Spinal cord (tissue), 10 donors: ENCODE measurements around the gene CD99. TPM values are rescaled to one million over a fixed set of nuclear protein-coding genes. Genes with fewer than 3 reads are reported as not detected.
"Not testable (repeated sequence)": the region's sequence is repeated elsewhere in the genome, so short reads cannot be mapped to it uniquely, and the experiment has no call there.

Source experiments
- DNase-seq, 6 donors: peaks; one replicate each; pipeline versions ENCODE4 v3.0.0 to v3.0.0-alpha.2; 2013 to 2015; ENCODE audit warnings: low spot score in 6 of 6, low read depth in 4 of 6
- H3K27ac ChIP-seq: one replicate; pipeline ENCODE4 v1.5.1; 2013; ENCODE audit warnings: low read depth, low read length, control low read depth
- H3K27me3 ChIP-seq: one replicate; pipeline ENCODE4 v1.6.1; 2013; ENCODE audit warnings: low read length; ENCODE audit not compliant: control insufficient read depth, insufficient read depth
- H3K36me3 ChIP-seq: one replicate; pipeline ENCODE4 v1.6.1; 2013; ENCODE audit warnings: low read length; ENCODE audit not compliant: control insufficient read depth, insufficient read depth
- H3K4me1 ChIP-seq: one replicate; pipeline ENCODE4 v1.6.1; 2013; ENCODE audit warnings: low read length; ENCODE audit not compliant: control insufficient read depth, insufficient read depth
- H3K4me3 ChIP-seq: one replicate; pipeline ENCODE4 v1.5.1; 2013; ENCODE audit warnings: low read depth, low read length, control low read depth
- H3K9me3 ChIP-seq: one replicate; pipeline ENCODE4 v1.6.1; 2013; ENCODE audit warnings: low read length; ENCODE audit not compliant: control insufficient read depth, insufficient read depth
- WGBS: methylation state at CpG from one replicate; pipeline ENCODE4 v1.1.5; 2013; ENCODE audit warnings: missing lambda C conversion rate; ENCODE audit not compliant: insufficient coverage; 5-methylcytosine and 5-hydroxymethylcytosine counted together
- polyA plus RNA-seq, 2 donors: library from polyadenylated mRNA; unstranded; fragments of 120-200 nt; gene quantifications; one replicate each; pipeline ENCODE4 v1.2.1, GENCODE V29; 2013; ENCODE audit not compliant: insufficient read length in 2 of 2
- total RNA-seq, 2 donors: library from RNA; depleted of rRNA in 1 of 2; stranded (reverse); fragments of 120-200 nt in 1 of 2; fragments of >200 nt in 1 of 2; gene quantifications; one replicate each; pipeline versions ENCODE4 v1.2.3 to v1.2.4, GENCODE V29; 2013 to 2014
- donor health status: healthy.

The CD99 gene
- total and polyA plus RNA-seq, 4 donors, result 66.5 to 590 (median 370) TPM

GRCh38 chrX:2715066-2715600 is 24.0 kb downstream of the CD99 start:
- peaks cover 16% of the 10 kb centered on the region for H3K36me3 ChIP-seq
- DNase-seq, result no peak
- 95% methylated on average over 9 of the region's 11 CpGs for WGBS
- no peak overlapping the region for H3K27ac ChIP-seq
- H3K9me3 ChIP-seq, result no peaks in the 10 kb centered on the region
- H3K4me3 ChIP-seq, result no peak overlapping the region
- no peaks in the 10 kb centered on the region for H3K27me3 ChIP-seq
- peaks cover under 1% of the 10 kb centered on the region for H3K4me1 ChIP-seq

DNA sequence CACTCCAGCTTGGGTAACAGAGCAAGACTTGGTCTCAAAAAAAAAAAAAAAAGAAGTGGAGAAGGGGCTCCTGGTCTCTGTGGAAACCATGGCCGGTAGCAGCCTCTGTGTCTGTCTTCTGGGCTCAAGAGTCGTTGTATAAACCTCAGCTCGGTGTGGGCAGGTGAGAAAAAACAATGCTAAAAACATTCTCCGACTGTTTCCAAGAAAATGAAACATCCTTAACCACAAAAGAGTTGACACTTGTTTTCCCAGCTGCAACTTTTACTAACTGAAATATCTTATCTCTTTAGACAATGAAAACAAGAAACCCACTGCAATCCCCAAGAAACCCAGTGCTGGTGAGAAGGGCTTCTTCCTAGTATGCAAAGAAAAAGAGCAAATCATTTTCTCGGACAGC is 26.2 kb downstream of the CD99 start:
- Histone ChIP-seq H3K9me3 (no peaks in the 10 kb centered on the region), H3K4me3 (no peak overlapping the region), H3K4me1 (no peaks in the 10 kb centered on the region), H3K27me3 (no peaks in the 10 kb centered on the region), H3K27ac (no peak overlapping the region), H3K36me3 (peaks cover 16% of the 10 kb centered on the region)
- 80% methylated on average over 1 of the region's 5 CpGs for WGBS
- DNase-seq, result no peak

GRCh38 chrX:2718821-2719220 is 27.7 kb downstream of the CD99 start:
- Histone ChIP-seq H3K27me3 (no peaks in the 10 kb centered on the region), H3K4me3 (no peak overlapping the region), H3K36me3 (peaks cover 23% of the 10 kb centered on the region), H3K9me3 (no peaks in the 10 kb centered on the region), H3K4me1 (no peaks in the 10 kb centered on the region), H3K27ac (no peak overlapping the region)
- DNase-seq, result no peak
- WGBS, result no CpG with 5 or more reads among the region's 2 CpGs

DNA sequence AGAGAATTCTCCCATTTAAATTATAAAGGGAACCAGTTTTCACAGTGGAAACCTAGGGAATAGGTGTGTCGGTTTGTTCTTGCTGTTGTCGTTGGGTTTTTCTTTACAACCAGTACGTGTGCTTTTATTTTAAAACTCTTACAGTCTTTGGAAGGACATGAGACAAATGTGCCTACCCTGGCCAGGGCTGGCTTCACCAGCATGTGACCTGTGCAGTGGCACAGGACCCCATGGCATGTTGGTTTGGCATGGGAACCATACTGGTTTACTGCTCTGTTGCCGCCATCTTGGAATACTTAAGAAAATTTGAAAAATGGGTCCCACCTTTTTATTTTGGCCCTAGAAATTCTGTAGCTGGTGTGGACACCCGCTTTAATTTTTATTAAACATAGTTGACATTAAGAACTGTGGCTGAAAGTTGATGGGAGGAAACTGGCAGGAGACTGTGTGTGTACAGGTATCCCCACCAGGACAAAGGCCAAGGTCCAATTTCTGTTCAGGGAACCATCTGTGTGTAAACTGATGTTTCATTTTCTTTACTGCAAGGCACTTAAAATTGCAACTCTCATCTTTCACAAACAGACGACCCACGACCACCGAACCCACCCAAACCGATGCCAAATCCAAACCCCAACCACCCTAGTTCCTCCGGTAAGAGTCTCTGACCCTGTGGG is 28.8 kb downstream of the CD99 start:
- Histone ChIP-seq H3K4me1 (no peaks in the 10 kb centered on the region), H3K4me3 (no peak overlapping the region), H3K36me3 (peaks cover 24% of the 10 kb centered on the region), H3K27ac (no peak overlapping the region), H3K9me3 (no peaks in the 10 kb centered on the region), H3K27me3 (no peaks in the 10 kb centered on the region)
- no peak for DNase-seq
- WGBS, result 100% methylated on average over 1 of the region's 10 CpGs

GRCh38 chrX:2723286-2723879 is 32.3 kb downstream of the CD99 start:
- WGBS, result 82% methylated on average over 16 of the region's 20 CpGs
- Histone ChIP-seq H3K4me3 (no peak overlapping the region), H3K4me1 (no peaks in the 10 kb centered on the region), H3K27me3 (no peaks in the 10 kb centered on the region), H3K36me3 (peaks cover 25% of the 10 kb centered on the region), H3K9me3 (no peaks in the 10 kb centered on the region), H3K27ac (no peak overlapping the region)
- DNase-seq, result no peak

DNA sequence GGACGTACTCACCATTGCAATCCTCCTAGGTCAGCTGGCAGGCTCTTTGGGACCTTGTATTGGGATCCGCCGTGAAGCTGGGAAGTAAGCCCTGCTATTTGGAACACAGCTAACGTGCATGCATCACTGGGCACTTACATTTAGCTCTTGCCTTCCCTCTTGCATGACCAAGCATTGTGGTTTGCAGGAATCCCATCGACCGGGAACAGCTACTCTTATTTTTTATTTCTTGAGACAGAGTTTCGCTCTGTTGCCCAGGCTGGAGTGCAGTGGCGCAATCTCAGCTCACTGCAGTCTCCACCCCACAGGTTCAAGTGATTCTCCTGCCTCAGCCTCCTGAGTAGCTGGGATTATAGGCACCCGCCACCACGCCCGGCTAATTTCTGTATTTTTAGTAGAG is 36.2 kb downstream of the CD99 start:
- DNase-seq, result not testable (repeated sequence)
- 92% methylated on average over 4 of the region's 11 CpGs for WGBS

GRCh38 chrX:2732076-2732475 is 41.0 kb downstream of the CD99 start:
- H3K4me1 ChIP-seq, result no peaks in the 10 kb centered on the region
- WGBS, result 87% methylated on average over 6 of the region's 9 CpGs

More for the DNA sequence above, 36.2 kb downstream of the CD99 start:
- not testable (repeated sequence) for H3K4me3 ChIP-seq, H3K4me1 ChIP-seq, H3K9me3 ChIP-seq, H3K27me3 ChIP-seq, H3K27ac ChIP-seq
- peaks cover 27% of the 10 kb centered on the region for H3K36me3 ChIP-seq

DNA sequence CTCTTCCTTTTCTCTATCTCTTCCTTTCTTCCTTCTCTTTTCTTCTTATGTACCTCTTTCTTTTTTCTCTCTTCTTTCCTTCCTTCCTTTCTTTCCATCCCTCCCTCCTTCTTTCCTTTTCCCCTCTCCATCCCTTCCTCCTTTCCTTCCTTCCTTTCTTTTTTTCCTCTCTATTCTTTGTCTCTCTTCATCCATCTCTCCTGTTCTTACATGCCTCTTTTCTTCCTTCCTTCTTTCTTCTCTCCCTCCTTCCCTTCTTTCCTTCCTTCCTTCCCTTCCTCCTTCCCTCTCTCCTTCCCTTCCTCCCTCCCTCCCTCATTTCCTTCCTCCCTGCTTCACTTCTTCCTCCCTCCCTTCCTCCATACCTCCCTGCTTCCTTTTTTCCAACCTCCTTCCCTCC is 41.6 kb downstream of the CD99 start:
- Histone ChIP-seq H3K9me3 (no peaks in the 10 kb centered on the region), H3K4me3 (no peak overlapping the region), H3K4me1 (no peaks in the 10 kb centered on the region), H3K27me3 (no peaks in the 10 kb centered on the region), H3K36me3 (peaks cover 7% of the 10 kb centered on the region), H3K27ac (no peak overlapping the region)
- no peak for DNase-seq

More at GRCh38 chrX:2732076-2732475, 41.0 kb downstream of the CD99 start:
- Histone ChIP-seq H3K27ac (no peak overlapping the region), H3K9me3 (no peaks in the 10 kb centered on the region), H3K4me3 (no peak overlapping the region), H3K36me3 (peaks cover 7% of the 10 kb centered on the region), H3K27me3 (no peaks in the 10 kb centered on the region)
- DNase-seq, result no peak

DNA sequence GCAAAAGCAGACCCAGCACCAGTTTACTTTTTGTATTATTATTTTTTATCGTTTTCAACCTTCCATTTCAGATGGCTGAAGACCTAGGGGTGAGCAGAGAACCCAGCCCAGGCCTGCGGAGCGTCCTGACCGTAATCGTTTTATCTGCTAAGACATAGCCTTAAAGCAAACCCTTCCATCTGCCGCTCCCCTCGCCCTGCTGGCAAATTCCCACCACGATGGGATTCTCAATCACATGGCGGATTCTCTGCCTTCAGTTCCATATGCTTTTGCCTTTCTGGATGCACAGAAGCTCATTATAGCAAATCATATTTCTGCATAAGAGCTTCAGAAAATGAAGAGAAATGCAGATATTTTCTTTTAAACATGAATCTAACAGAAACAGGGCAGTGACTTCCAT is 42.2 kb downstream of the CD99 start:
- H3K4me1 ChIP-seq, result no peaks in the 10 kb centered on the region
- H3K27ac ChIP-seq, result no peak overlapping the region
- H3K36me3 ChIP-seq, result peaks cover 7% of the 10 kb centered on the region
- H3K27me3 ChIP-seq, result no peaks in the 10 kb centered on the region
- no peak overlapping the region for H3K4me3 ChIP-seq
- 93% methylated on average over 7 of the region's 9 CpGs for WGBS
- DNase-seq, result peak in 1 of 6 donors; percentile 71
- H3K9me3 ChIP-seq, result no peaks in the 10 kb centered on the region

DNA sequence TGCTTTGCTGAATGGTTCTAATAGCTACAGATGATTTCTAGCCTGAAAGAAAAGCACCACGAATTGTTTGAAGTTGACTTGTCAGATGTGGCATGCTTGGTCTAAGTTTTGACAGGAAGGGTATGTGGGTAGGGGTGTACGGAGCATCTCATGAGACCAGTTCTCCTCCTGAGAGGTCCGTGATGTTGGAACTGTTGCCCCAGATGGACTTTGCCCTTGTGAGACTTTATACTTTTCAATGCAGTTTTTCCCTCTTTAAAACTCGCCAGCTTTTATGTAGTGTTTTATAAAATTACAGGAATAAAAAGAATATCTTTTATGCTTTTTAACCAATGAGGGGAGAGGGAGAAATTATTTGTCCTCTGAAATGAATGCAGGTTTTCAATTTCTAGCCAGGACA is 44.2 kb downstream of the CD99 start:
- Histone ChIP-seq H3K4me3 (no peak overlapping the region), H3K4me1 (no peaks in the 10 kb centered on the region)
- 100% methylated on average over 1 of the region's 4 CpGs for WGBS

More for the DNA sequence above, 44.2 kb downstream of the CD99 start:
- H3K27ac ChIP-seq, result no peak overlapping the region
- peaks cover 9% of the 10 kb centered on the region for H3K36me3 ChIP-seq
- no peaks in the 10 kb centered on the region for H3K9me3 ChIP-seq
- no peak for DNase-seq
- H3K27me3 ChIP-seq, result no peaks in the 10 kb centered on the region
